Spleen (tissue), 11 donors: ENCODE data around the gene PSMG1. TPM values are rescaled to one million over a fixed set of nuclear protein-coding genes. Genes with fewer than 3 reads are reported as not detected.
A peak's percentile ranks its signal among the peaks of the same experiment; 100 is the strongest.
"Not testable (repeated sequence)": the region's sequence is repeated elsewhere in the genome, so short reads cannot be mapped to it uniquely, and the experiment has no call there.

Experiments used
- DNase-seq: peaks from one replicate; pipeline ENCODE4 v3.0.0-alpha.2; 2020
- H3K27ac ChIP-seq, 8 donors: fragments of 200-600 bp; sonication (generic) in 7 of 8; 1 replicate in 4 of 8; 2 replicates in 4 of 8; pipeline versions ENCODE4 v1.5.0 to v1.8.0; 2016 to 2021; ENCODE audit warnings: inconsistent platforms in 4 of 8, mild to moderate bottlenecking in 4 of 8, moderate library complexity in 1 of 8
- H3K27me3 ChIP-seq, 7 donors: fragments of 200-600 bp; sonication (generic) in 6 of 7; replicated peaks in 1 of 7; 1 replicate in 4 of 7; 2 replicates in 3 of 7; pipeline versions ENCODE4 v1.5.0 to v1.8.0; 2016 to 2021; ENCODE audit warnings: inconsistent platforms in 3 of 7, mild to moderate bottlenecking in 1 of 7
- H3K36me3 ChIP-seq, 6 donors: fragments of 200-600 bp; sonication (generic) in 5 of 6; 1 replicate in 4 of 6; 2 replicates in 2 of 6; pipeline versions ENCODE4 v1.5.0 to v1.8.0; 2016 to 2021; ENCODE audit warnings: inconsistent platforms in 2 of 6
- H3K4me1 ChIP-seq, 6 donors: fragments of 200-600 bp; sonication (generic) in 5 of 6; 1 replicate in 3 of 6; 2 replicates in 3 of 6; pipeline versions ENCODE4 v1.5.0 to v1.8.0; 2016 to 2021; ENCODE audit warnings: inconsistent platforms in 3 of 6
- H3K4me3 ChIP-seq, 8 donors: fragments of 200-600 bp; sonication (generic) in 7 of 8; 1 replicate in 4 of 8; 2 replicates in 4 of 8; pipeline versions ENCODE4 v1.5.0 to v1.8.0; 2016 to 2021; ENCODE audit warnings: inconsistent platforms in 4 of 8, mild to moderate bottlenecking in 4 of 8, moderate library complexity in 2 of 8
- H3K9me3 ChIP-seq, 8 donors: fragments of 200-600 bp; sonication (generic) in 7 of 8; 1 replicate in 4 of 8; 2 replicates in 4 of 8; pipeline versions ENCODE4 v1.5.0 to v1.8.0; 2016 to 2021; ENCODE audit warnings: inconsistent platforms in 4 of 8
- POLR2A ChIP-seq, 3 donors: fragments of 450-650 bp; IDR thresholded peaks; one replicate each; pipeline ENCODE4 v1.5.1; 2017; ENCODE audit warnings: antibody characterized with exemption in 3 of 3, mild to moderate bottlenecking in 1 of 3
- POLR2AphosphoS5 ChIP-seq, 3 donors: sonication (generic); formaldehyde crosslinking; IDR thresholded peaks; one replicate each; pipeline ENCODE4 v1.5.1; 2017; ENCODE audit warnings: antibody characterized with exemption in 3 of 3
- WGBS, 5 donors: extraction: QIAGEN DNeasy Blood & Tissue Kit in 3 of 5; methylation state at CpG; one replicate each; pipeline versions ENCODE4 v1.1.5 to v1.1.7; 2013 to 2018; 5-methylcytosine and 5-hydroxymethylcytosine counted together
- intact Hi-C: fragments of 100-400 bp; cut with DNase I; formaldehyde crosslinking; loops from one replicate; pipeline ENCODE4 v1.15.0; 2023; ENCODE audit warnings: low total_unique reads
- polyA plus RNA-seq, 3 donors: library from polyadenylated mRNA; stranded (reverse); fragments of 200-250 nt; gene quantifications; one replicate each; pipeline ENCODE4 v1.2.1, GENCODE V29; 2013
- total RNA-seq, 7 donors: library from RNA; depleted of rRNA in 3 of 7; stranded (reverse); fragments of >200 nt in 3 of 7; fragmentation: NEBNext Ultra II Directional in 4 of 7; extraction: Animal tissue kit (Norgen Biotek cat#: 25700) in 4 of 7; gene quantifications; one replicate each; pipeline versions ENCODE4 v1.1.0 to v1.2.1, GENCODE V29; 2016 to 2021
- TF ChIP-seq, protein P1 (sequence below), 11 experiments: fragments of 200-600 bp in 7 of 11; fragments of 450-650 bp in 4 of 11; sonication (generic) in 4 of 11; IDR thresholded peaks in 8 of 11; conservative IDR thresholded peaks in 3 of 11; 1 replicate in 7 of 11; 2 replicates in 4 of 11; pipeline versions ENCODE4 v1.4.0 to v1.8.0; 2016 to 2021; ENCODE audit warnings: antibody characterized with exemption in 11 of 11, inconsistent platforms in 4 of 11, mild to moderate bottlenecking in 1 of 11
- donor health status: healthy with polysubstance abuse.
- donor health status: DM: no; HTN: no; CAD: no; lungs with moderate emphysema.
- donor health status: DM: no; HTN: no; CAD: no.
- donor health status: Bipolar disorder and iron deficiency.
- donor health status: healthy.
- donor health status: DM: no; HTN: no; CAD: no.
- donor health status: DM: yes; HTN: yes; CAD: no.

Gene PSMG1
- total and polyA plus RNA-seq, 10 donors, result 12.3 to 39.9 (median 19.1) TPM

DNA sequence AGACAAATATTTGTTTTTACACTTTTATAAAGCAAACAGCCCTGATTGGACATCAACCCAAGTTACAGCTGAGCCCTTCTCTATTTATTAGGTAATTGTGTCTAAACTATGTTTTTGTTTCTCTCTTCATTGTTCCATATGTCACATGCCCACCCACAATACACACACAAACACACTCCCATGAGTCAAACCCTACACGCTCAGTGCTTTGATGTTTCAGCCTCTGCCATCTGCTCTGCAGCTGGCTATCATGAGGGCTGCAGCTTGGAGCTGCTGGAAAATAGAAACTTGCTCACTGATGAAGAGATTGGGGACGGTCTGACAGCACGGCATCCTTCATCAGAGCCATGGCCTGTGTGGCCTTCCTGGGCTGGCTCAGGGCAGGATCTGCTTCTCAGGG is 41.7 kb downstream of the PSMG1 start:
- Histone ChIP-seq H3K4me3 (no peak overlapping the region), H3K4me1 (peaks cover 3 to 19% (median 11%) of the 10 kb centered on the region in 6 donors), H3K36me3 (no peaks in the 10 kb centered on the region), H3K27me3 (no peaks in the 10 kb centered on the region), H3K27ac (no peak overlapping the region), H3K9me3 (peaks cover 0 to 15% (median 2%) of the 10 kb centered on the region in 8 donors)
- no peak for DNase-seq
- intact Hi-C loops, result no loop called here
- no peak for TF ChIP-seq POLR2AphosphoS5 (IDR thresholded peaks at IDR 0.05)
- no peak for TF ChIP-seq POLR2A (IDR thresholded peaks at IDR 0.05)
- TF ChIP-seq, protein P1, sequence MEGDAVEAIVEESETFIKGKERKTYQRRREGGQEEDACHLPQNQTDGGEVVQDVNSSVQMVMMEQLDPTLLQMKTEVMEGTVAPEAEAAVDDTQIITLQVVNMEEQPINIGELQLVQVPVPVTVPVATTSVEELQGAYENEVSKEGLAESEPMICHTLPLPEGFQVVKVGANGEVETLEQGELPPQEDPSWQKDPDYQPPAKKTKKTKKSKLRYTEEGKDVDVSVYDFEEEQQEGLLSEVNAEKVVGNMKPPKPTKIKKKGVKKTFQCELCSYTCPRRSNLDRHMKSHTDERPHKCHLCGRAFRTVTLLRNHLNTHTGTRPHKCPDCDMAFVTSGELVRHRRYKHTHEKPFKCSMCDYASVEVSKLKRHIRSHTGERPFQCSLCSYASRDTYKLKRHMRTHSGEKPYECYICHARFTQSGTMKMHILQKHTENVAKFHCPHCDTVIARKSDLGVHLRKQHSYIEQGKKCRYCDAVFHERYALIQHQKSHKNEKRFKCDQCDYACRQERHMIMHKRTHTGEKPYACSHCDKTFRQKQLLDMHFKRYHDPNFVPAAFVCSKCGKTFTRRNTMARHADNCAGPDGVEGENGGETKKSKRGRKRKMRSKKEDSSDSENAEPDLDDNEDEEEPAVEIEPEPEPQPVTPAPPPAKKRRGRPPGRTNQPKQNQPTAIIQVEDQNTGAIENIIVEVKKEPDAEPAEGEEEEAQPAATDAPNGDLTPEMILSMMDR (IDR thresholded peaks at IDR 0.05 in 8 of 11, conservative IDR thresholded peaks at IDR 0.05 in 3 of 11), result no peak
- 68 to 87% (median 75%) methylated on average over 3 of the region's 3 CpGs for WGBS, 5 donors

DNA sequence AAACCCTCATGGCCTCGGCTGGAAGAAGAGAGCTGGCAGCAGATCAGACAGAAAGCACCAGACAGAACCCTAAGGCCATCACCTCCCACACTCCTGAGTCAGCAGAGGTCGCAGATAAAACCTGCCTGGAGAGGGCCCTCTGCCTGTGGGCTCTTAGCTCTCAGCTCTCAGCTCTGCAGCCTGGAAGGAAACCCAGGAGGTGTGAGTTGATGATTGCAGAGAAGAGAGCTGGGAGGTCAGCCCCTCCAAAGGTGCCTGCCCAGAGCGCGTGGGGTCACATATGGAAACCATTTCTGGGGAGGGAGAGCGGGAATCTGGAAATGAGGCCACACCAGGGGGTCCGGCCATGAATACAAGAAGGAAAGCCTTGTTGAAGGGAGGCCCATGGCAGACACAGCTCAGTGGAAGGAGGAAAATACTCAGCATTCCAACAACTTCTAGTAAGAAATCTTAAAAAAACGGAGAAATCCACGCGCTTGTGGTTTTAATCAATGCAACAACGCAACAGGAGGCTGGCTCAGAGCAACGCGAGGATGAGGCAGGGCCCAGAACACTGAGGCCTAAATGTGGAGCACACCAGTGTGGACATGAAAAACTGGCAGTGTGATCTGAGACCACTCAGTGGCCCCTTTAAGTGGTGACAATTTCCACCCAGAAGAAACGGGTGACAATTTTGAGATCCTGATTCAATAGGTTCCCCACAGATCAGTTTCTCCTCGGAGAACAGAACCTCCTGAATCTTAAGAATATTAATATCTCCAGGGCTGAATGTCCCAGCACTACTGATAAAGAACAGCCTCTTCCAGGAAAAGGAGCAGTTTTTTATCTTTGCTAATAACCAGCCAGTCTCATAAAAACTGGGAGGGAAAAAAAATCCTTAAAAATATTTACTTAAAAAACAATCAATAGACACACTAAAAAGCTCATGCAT is 45.7 kb downstream of the PSMG1 start:
- Histone ChIP-seq H3K36me3 (no peaks in the 10 kb centered on the region), H3K9me3 (no peaks in the 10 kb centered on the region), H3K4me3 (no peak overlapping the region), H3K27ac (peak overlapping the region in 7 of 8 donors; percentile 29 to 63 (median 48)), H3K27me3 (no peaks in the 10 kb centered on the region), H3K4me1 (peaks cover 5 to 29% (median 13%) of the 10 kb centered on the region in 6 donors)
- WGBS, 5 donors, result 71 to 83% (median 73%) methylated on average over 13 to 14 of the region's 14 CpGs
- DNase-seq, result no peak
- intact Hi-C loops, result loop anchor here (2.0 to 10.0 kb wide), 2 partner anchors 403 to 633 kb away; no protein-coding TSS in a partner anchor
- TF ChIP-seq POLR2A (IDR thresholded peaks at IDR 0.05) (no peak), POLR2AphosphoS5 (IDR thresholded peaks at IDR 0.05) (no peak)
- TF ChIP-seq, protein P1 (IDR thresholded peaks at IDR 0.05 in 8 of 11, conservative IDR thresholded peaks at IDR 0.05 in 3 of 11), result no peak

DNA sequence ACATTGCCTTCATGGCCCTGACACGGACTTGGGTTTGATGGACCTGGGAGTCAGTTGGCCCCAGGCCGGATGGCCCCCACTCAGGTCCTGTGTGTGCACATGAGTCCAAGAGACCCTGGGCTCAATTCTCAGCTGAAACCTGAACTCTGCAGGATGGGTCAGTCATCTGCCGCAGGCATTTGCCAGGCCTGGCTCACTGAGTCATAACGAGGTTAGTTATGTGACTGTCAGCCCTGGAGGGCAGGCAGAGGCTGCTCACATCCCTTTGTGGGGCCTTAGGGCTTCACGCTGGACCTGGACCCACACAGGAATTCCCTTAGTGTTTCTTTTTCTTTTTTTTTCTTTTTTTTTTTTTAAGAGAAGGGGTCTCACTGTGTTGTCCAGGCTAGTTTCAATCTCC is 46.5 kb downstream of the PSMG1 start:
- Histone ChIP-seq H3K27me3 (no peaks in the 10 kb centered on the region), H3K27ac (peak overlapping the region in 6 of 8 donors; percentile 29 to 63 (median 53)), H3K4me1 (peaks cover 5 to 29% (median 13%) of the 10 kb centered on the region in 6 donors), H3K36me3 (no peaks in the 10 kb centered on the region), H3K4me3 (no peak overlapping the region), H3K9me3 (peaks cover 0 to under 1% (median 0%) of the 10 kb centered on the region in 8 donors)
- no peak for DNase-seq
- WGBS, 5 donors, result 84 to 95% (median 92%) methylated on average over 5 of the region's 5 CpGs
- TF ChIP-seq, protein P1 (IDR thresholded peaks at IDR 0.05 in 8 of 11, conservative IDR thresholded peaks at IDR 0.05 in 3 of 11), result no peak
- TF ChIP-seq POLR2AphosphoS5 (IDR thresholded peaks at IDR 0.05) (no peak), POLR2A (IDR thresholded peaks at IDR 0.05) (no peak)
- intact Hi-C loops, result loop anchor here (2.0 to 10.0 kb wide), 2 partner anchors 402 to 632 kb away; no protein-coding TSS in a partner anchor

DNA sequence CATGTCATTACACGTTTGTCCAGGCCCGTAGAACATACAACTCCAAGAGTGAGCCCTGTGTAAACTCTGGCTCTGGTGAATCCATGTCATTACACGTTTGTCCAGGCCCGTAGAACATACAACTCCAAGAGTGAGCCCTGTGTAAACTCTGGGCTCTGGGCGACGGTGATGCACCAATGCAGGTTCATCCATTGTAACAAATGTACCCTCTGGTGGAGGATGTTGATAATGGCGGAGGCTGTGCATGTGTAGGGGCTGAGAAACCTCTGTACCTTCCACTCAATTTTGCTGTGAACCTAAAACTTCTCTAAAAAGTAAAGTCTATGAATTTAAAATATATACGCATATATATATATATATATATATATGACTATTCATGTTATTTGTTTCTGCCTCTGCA is 47.1 kb downstream of the PSMG1 start:
- 48 to 71% (median 57%) methylated on average over 7 to 8 of the region's 8 CpGs for WGBS, 5 donors
- not testable (repeated sequence) for DNase-seq

More for the DNA sequence above, 47.1 kb downstream of the PSMG1 start:
- intact Hi-C loops, result loop anchor here (2.0 to 10.0 kb wide), 2 partner anchors 401 to 631 kb away; no protein-coding TSS in a partner anchor
- H3K36me3 ChIP-seq, H3K27me3 ChIP-seq, H3K9me3 ChIP-seq, H3K4me3 ChIP-seq: not testable (repeated sequence)
- peaks cover 5 to 29% (median 13%) of the 10 kb centered on the region in 6 donors for H3K4me1 ChIP-seq
- TF ChIP-seq, protein P1 (IDR thresholded peaks at IDR 0.05 in 8 of 11, conservative IDR thresholded peaks at IDR 0.05 in 3 of 11), result peak in 7 of 11 experiments; percentile 7 to 52 (median 46)
- TF ChIP-seq POLR2AphosphoS5 (IDR thresholded peaks at IDR 0.05), result peak in 1 of 3 donors; percentile 10
- H3K27ac ChIP-seq, result peak overlapping the region in 1 of 8 donors; percentile 62
